RPMI8226 (cell line): ENCODE results near the gene BMP5.

Source experiments
- DNase-seq: peaks from one replicate; pipeline ENCODE4 v3.0.0-alpha.2; 2015

Gene BMP5

DNA sequence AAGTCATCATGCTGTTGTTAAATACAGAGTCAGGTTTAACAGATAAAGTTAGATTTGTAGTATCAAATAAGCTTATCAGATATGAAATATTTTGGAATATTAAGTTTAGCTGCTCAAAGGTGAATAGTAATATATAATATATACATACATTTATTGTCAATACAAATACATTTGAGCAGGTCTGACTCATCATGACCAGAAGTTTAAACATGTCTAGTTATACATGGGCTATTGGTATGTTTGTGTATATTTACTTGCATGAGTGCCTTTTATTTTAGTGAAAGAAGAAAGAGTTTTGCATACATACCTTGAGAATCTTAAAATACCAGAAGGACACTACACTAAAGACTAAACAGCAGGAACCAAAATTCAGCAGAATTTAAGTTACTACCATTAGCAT, 76.8 kb downstream of the BMP5 start:
- no peak for DNase-seq

DNA sequence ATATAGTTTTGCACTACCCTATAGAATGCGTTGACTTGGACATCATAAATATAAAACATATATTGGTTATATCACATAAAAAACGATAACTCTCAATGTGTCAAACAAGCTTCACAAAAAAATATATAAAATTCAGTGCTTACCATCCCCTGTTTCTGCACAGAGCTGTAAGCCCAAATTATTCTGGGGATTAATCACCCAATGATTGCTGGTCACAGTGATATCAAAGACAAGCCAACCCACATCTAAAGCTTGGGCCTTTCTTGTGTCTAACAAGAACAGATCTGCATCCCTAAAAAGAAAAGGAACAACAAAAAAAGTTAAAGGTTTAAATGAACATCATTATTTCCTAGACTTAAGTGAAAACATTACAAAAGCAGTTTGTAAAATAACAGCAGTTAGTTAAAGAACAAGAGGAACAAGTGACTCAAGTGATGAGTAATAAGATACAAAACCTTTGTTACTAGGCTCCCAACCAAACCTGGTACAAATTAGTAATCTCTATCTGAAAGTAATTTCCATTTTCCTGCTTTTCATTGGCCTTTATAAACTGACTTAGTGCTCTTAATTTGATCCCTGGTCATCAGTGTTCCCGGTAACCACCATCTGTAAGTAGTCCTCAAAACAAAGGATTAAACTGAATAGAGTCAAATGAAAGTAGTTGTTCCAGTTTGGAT, 81.1 kb downstream of the BMP5 start:
- no peak for DNase-seq

GRCh38 chr6:55785273-55785672, 90.1 kb downstream of the BMP5 start:
- no peak for DNase-seq

GRCh38 chr6:55782275-55782674, 93.1 kb downstream of the BMP5 start:
- no peak for DNase-seq

- DNase-seq = no peak
Observed at GRCh38 chr6:55778705-55779104, 96.7 kb downstream of the BMP5 start.

- DNase-seq = no peak
Observed at GRCh38 chr6:55777469-55777868, 97.9 kb downstream of the BMP5 start.

DNA sequence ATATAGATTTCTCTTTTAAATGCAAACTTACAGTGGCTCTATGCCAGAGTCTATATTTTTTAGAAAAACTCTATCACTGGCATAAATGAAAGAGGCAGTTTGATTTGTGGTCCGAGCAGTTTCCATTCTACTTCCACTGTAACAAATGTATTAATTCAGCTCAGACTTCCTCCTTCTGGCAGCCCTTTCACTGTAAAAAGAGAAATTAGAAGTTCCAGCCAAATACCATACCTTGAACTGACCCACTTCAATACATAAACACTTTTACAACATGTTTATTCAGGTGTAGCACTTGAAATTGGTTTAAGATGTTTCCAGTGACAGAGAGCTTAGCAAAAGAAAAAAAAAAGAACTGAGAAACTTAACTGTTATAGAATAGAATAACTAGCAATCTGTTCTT, 99.3 kb downstream of the BMP5 start:
- DNase-seq = no peak

GRCh38 chr6:55775029-55775318, 100.4 kb downstream of the BMP5 start:
- no peak for DNase-seq

DNA sequence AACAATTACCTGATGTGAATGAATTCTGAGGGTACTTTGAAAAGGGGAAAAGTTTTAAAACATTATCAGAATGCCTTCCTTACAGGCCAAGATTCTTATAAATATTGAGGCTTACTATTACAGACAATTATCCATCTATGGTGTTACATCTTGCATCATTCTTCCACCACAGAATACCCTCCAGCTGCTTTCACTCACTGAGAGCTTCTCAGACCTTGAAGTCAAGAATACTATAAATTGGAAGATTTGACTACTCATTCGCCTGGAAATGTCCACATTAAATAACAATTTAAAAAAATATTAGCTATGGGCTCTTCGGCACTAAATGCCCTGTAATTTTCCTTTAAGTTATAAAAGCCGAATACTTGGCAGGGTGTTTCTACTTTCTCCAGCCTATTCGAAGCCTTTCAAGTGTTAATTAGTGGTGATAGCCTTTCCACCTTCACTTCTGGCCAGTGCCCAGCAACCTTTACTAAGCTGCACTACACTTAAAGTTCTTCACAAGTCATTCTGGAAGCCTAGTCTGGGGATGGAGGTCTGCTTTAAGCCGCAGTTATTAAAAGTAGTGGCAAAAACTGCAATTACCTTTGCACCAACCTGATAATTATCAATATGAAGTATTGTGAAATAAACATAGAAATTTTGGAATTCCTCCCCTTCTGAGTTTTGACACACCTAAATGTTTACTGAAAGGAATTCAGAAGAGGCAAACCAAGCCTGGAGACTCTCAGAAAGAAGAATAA, 100.9 kb downstream of the BMP5 start:
- DNase-seq = no peak

- DNase-seq = no peak
Observed at GRCh38 chr6:55773620-55774216, 101.7 kb downstream of the BMP5 start.

DNA sequence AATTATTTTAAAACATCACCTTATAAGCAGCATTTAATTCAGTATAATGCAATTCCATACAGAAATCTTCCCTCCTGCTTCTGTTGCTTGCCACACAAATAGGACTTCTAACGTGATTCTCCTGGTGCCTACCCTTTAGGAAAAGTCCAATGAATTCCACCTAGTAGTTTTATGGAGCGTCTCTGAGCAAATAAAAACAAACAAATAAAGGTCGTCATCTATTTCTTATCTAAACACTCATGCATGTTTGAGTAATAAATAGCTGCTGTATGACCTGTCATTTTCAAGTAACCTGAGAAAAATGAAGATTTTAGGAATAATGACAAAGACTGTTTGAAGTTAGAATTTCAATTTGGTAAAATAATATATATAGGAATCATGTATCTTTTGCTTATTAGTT, 102.7 kb downstream of the BMP5 start:
- no peak for DNase-seq

DNA sequence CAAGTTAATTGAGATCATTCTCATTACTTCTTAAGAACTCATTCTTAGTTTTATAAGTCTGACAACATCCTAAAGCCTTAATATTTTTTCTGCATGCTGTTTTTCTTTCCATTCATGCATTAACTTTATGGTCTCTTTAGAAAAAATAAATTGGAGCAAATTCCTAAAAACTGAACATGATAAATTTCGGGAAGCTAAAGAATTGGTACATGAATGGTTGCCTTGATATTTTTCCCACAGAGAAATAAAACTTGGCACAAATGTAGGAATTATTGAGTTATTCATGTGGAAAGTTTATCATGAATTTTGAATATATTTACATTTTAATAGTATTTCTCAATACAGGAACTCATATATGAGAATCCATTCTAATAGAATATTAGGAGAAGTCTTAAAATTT, 115.9 kb downstream of the BMP5 start:
- no peak for DNase-seq

GRCh38 chr6:55758156-55758937, 117.0 kb downstream of the BMP5 start:
- DNase-seq = no peak

DNA sequence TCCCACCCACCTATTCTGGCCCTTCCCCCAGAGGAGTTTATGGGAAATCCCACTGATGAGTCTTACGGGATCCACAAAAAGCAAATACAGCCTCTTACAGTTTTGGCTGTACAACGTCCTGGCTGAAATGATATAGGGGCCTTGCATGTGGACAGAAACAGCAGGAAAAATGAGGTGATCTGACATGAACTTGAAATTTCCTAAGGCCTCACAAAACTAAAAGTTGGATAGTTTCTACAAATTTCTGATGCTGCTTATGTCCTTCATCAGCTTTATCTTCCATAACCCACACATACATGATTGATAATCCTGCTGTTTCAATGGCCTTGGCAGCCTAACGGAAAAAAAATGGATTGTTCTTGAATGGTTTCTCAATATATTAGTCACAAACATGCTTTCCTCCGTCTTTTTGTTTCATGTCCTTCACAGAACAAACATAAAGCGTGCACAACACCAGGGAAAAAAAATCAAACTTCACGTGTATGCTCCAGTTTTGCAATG, 118.8 kb downstream of the BMP5 start:
- no peak for DNase-seq

DNA sequence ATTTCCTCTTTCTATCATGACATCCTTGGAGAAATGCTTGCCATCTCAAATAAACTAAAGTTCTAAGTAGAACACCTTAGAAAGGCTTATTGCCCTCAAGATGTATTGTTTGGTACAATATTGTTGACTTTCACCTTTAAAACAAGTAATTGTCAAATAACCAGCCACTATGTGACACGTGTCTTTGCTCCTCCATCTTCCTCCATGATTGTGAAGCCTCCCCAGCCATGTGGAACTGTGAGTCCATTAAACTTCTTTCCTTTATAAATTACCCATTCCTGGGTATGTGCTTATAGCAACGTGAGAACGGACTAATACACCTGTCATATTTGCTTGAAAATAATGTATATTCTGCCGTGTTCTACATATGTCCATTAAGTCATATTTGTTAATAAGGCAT, 126.5 kb downstream of the BMP5 start:
- DNase-seq = no peak

- DNase-seq = no peak
Observed at GRCh38 chr6:55746473-55746872, 128.9 kb downstream of the BMP5 start.

- DNase-seq = no peak
Observed at GRCh38 chr6:55734256-55734655, 141.1 kb downstream of the BMP5 start.

GRCh38 chr6:55729665-55730064, 145.7 kb downstream of the BMP5 start:
- DNase-seq = no peak

GRCh38 chr6:55726144-55726543, 149.2 kb downstream of the BMP5 start:
- DNase-seq = no peak

DNA sequence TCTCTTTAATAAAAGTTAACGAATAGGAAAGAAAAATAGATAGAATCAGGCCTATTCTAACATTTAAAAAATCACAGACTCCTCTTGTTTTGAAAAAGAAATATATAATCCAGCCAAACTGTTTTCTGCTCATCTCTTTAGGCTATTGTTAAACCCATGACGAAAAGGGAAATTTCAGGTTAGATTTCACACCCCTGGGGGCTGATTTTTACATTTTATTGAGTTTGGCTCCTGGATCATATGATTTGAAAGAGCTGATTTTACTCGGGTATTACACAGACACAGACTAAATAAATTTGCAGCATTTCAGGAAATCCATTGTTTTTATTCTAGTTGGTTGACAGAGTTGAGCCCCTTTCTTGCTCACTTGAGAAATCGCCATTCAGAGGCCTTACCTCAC, 160.6 kb downstream of the BMP5 start:
- no peak for DNase-seq

GRCh38 chr6:55713436-55713835, 162.0 kb downstream of the BMP5 start:
- no peak for DNase-seq

DNA sequence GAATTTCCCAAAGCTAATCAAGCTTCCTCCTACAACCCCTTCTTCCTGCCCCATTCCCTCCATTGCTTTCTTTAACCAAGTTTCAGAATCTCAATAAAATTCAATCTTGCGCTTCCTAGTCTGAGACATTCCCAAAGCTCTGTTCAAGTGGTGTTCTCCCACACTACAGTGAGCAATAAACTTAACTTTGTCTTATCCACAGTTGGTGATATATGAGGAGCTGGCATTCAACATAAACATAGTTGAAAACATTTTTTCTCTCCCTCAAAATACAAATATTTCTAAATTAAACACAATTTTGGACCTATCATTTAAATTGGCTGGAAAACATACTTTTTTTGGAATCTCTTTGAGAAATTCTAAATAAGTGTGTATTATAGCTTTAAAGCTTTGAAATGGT, 166.7 kb downstream of the BMP5 start:
- no peak for DNase-seq
